ENCODE results near the gene SCARB1.

- no peak for TF ChIP-seq CTCF (IDR thresholded peaks at IDR 0.05; ENCODE audit: poor library complexity)
- no peak for TF ChIP-seq EZH2 (IDR thresholded peaks at IDR 0.05; ENCODE audit: borderline replicate concordance)
- TF ChIP-seq EZH2phosphoT487 (IDR thresholded peaks at IDR 0.05; ENCODE audit: low read depth, severe bottlenecking, unreplicated experiment): no peak
These were observed 21.1 kb upstream of the SCARB1 start for GRCh38 chr12:124884587-124885438.
